AG20443 (cell line): Measurements from ENCODE around the gene OTX2.

ENCODE experiments used
- DNase-seq: peaks from one replicate; pipeline ENCODE4 v3.0.0; 2012; ENCODE audit warnings: low spot score, mixed read lengths

OTX2 gene

GRCh38 chr14:56810147-56810719 is at the start of gene OTX2:
Gene OTX2 (minus strand): TSS chr14:56810479. CDS start chr14:56805456, 5,023 bp downstream.
- no peak for DNase-seq

- no peak for DNase-seq
Measured at GRCh38 chr14:56858422-56858821, 48.1 kb upstream of the OTX2 start.

- DNase-seq: no peak
Measured at GRCh38 chr14:56857216-56857615, 46.9 kb upstream of the OTX2 start.

GRCh38 chr14:56855891-56856461 is 45.7 kb upstream of the OTX2 start:
- no peak for DNase-seq

GRCh38 chr14:56854325-56854724 is 44.0 kb upstream of the OTX2 start:
- no peak for DNase-seq

GRCh38 chr14:56846970-56847930 is 37.0 kb upstream of the OTX2 start:
- DNase-seq: no peak

GRCh38 chr14:56844406-56845002 is 34.2 kb upstream of the OTX2 start:
- no peak for DNase-seq

- no peak for DNase-seq
Measured at GRCh38 chr14:56841611-56842010, 31.3 kb upstream of the OTX2 start.

GRCh38 chr14:56840221-56840620 is 29.9 kb upstream of the OTX2 start:
- DNase-seq: no peak

GRCh38 chr14:56829151-56829550 is 18.9 kb upstream of the OTX2 start:
- DNase-seq: no peak

- no peak for DNase-seq
Measured at GRCh38 chr14:56826214-56826613, 15.9 kb upstream of the OTX2 start.

- no peak for DNase-seq
Measured at GRCh38 chr14:56821805-56822610, 11.7 kb upstream of the OTX2 start.

- DNase-seq: no peak
Measured at GRCh38 chr14:56821177-56821576, 10.9 kb upstream of the OTX2 start.

- DNase-seq: no peak
Measured at GRCh38 chr14:56817396-56817921, 7.2 kb upstream of the OTX2 start.

GRCh38 chr14:56816574-56817391 is 6.5 kb upstream of the OTX2 start:
- no peak for DNase-seq

- no peak for DNase-seq
Measured at GRCh38 chr14:56815745-56816144, 5.5 kb upstream of the OTX2 start.

GRCh38 chr14:56814969-56815700 is 4.9 kb upstream of the OTX2 start:
- no peak for DNase-seq

GRCh38 chr14:56814519-56814959 is 4.3 kb upstream of the OTX2 start:
- DNase-seq: no peak

- no peak for DNase-seq
Measured at GRCh38 chr14:56813143-56813551, 2.9 kb upstream of the OTX2 start.
